ENCODE results near the gene ZNF391.
"Not testable (repeated sequence)": the region's sequence is repeated elsewhere in the genome, so short reads cannot be mapped to it uniquely, and the experiment has no call there.

ZNF391 gene

DNA sequence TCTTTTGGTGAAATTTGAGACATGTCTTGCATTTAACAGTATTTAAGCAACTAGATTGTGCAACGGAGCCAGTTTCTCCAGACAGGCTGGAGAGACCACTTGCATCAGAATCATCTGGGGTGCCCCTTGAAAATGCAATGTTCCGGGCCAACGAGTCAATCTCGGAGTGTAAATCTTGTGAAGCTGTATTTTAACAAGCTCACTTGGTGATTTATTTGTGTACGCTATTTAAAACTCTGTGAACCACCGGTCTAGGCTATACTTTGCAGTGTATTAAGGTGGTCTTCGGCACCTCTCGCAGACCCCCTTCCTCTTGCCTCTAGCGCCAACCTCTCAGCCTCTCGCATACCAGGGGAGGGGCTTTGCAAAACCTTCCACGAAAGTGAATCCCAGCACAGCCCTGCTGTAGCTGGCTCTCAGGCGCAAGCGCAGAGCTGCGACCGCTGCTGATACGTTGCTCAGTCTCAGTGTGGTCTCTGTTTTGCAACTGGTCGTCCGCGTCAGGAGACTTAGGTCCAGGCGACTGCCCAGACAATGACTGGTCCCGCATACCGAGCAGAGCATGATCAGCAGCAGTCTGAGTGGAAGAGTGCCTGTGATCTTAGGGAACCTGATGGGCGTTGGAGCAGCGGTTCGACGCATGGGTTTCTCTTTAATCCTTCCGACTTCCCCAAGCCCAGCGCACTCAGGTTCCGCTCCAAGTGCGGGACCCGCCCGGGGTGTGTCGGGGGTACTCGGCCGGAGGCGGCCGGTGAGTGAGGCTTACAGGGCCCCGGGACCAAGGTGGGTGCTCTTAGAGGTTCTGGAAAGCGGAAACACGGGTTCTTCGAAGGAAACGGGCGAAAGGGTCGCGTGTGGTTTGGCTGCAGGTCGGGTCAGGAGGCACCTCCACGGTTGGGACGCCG, at the start of gene ZNF391:
Gene ZNF391 (plus strand): TSS at position 467 of the 905 bp plus-strand sequence. CDS start 11,612 bp downstream, outside the sequence.
- peak; percentile 75 for DNase-seq

DNA sequence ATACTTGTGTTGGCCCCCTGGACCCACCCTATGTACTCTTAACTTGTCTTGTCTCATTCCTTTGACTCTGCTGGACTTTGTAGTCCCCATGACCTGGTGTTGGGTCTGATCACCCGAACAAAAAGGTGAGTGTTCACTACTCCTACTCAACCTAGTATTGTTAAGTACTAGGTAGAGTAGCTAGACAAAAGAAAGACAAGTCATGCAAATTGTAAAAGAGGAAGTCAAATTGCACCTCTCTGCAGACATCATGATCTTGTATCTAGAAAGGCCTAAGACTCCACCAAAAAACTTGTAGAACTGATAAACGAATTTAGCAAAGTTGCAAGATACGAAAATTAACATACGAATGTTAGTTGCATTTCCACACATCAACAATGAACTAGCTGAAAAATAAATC, 35.7 kb upstream of the ZNF391 start:
- DNase-seq, result no peak

DNA sequence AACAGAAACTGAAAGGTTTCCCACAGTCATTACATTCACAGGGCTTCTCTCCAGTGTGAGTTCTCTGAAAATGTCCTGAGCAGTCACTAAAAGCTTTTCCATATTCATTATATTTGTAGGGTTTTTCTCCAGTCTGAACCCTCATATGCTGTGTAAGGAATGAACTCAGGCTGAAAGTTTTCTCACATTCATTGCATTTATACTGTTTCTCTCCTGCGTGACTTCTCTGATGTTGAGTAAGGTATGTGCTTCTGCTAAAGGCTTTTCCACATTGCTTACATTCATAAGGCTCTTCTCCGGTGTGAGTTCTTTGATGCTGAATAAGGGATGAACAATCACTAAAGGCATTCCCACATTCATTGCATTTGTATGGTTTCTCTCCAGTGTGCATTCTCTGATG, 29.8 kb upstream of the ZNF391 start:
- no peak for DNase-seq

DNA sequence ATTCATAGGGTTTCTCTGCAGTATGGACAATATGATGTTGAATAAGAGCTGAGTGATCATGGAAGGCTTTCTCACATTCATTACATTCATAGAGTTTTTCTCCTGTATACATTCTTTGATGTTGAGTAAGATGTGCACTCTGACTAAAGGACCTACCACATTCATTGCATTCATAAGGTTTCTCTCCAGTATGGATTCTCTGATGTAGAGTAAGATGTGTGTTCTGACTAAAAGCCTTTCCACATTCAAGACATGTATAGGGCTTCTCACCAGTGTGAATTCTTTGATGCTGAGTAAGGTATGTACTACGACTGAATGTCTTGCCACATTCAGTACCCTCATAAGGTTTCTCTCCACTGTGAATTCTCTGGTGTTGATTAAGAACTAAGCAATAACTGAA, 29.3 kb upstream of the ZNF391 start:
- DNase-seq, result no peak

DNA sequence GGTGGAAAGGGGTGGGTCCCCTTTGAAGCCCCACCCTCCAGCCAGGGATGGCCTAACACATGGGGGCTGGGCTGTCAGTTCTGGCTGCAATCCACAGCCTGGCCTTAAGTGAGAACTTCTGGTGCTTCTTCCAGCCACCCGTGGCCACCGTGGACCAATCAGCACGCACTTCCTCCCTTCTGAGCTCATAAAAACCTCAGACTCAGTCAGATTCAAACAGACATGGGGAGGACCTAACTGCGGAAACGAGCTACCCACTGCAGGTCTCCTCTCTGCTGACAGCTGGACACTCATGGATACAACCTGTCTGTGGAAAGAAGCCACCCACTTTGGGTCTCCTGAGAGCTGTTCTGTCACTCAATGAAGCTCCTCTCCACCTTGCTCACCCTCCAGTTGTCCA, 20.4 kb upstream of the ZNF391 start:
- no peak for DNase-seq

DNA sequence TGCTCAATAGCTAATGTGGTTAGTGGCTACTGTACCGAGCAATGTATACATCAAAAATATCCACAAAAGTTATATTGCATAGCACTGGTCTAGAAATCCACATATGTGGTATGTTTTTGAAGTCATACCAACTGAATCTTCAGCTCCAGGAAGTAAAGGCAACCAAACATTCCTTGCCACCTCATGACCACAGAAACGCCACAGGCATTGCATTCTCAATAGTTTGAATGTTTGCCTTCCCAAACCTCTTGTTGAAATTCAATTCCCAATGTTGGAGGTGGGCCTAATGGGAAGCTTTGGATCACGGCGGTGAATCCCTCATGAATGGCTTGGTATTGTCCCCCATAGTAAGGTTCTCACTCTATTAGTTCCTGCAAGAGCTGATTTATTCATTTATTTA, 18.2 kb upstream of the ZNF391 start:
- no peak for DNase-seq

DNA sequence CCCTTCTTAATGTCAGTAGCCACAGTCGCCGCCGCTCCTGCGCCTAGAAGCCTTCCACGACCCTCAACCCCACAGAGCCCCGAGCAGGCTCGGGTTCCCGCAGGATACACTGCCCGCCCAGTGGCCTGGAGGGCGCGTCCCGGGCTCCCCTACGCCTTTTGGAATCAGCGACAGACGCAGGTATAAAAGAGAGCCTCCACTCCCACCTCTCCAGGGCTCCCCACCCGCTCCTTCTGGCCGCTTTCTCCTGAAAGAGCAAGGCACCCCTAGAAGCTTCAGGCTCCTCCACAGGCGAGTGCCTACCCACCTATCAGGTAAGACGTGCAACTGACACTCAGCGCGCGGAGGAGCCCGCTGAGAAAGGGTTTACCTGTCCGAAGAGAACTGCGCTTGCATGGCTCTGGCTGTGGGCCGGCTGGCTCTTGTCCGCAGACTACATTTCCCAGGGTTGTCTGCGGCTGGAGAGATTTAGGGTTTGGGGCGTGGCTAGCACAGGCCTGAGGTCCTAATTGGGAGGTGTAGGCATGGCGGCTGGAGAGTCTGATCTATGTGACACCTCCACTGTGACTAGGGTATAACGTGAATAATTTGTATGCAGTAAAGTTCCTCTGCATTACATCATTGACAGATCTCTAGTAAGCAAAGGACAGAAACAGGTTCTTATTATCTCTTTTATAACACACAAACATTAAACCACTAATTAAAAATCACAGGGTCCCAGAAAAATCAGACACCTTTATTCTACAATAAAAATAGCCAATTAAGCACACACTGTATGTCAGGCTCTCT, 13.5 kb upstream of the ZNF391 start:
- peak; percentile 87 for DNase-seq

DNA sequence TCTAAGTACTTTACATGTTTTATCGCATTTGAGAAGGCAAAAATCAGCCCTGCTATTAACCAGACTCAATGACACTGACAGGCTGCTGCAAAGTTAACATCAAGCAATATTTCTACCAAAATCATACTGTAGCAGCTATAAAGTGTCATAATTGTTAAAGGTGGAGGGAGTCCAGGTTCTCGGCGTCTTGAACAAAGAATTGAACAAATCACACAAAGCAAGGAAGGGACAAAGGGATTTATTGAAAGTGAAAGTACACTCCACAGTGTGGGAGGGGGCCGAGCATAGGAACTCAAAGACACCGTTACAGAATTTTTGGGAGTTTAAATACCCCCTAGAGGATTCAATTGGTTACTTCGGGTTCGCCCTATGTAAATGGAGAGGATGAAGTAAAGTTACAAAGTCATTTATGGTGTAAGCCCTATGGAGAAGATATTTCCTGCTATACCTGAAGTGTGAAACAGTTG, 12.9 kb upstream of the ZNF391 start:
- peak; percentile 16 for DNase-seq

DNA sequence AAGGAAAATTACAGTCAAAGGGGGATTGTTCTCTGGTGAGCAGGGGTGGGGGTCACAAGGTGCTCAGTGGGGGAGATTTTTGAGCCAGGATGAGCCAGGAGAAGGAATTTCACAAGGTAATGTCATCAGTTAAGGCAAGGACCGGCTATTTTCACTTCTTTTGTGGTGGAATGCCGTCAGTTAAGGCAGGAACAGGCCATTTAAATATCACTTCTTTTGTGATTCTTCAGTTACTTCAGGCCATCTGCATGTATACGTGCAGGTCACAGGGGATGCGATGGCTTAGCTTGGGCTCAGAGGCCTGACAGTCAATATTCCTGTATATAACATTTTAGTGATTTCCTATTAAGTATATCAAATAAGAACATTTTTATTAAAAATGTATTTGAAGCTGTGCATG, 10.2 kb upstream of the ZNF391 start:
- not testable (repeated sequence) for DNase-seq

DNA sequence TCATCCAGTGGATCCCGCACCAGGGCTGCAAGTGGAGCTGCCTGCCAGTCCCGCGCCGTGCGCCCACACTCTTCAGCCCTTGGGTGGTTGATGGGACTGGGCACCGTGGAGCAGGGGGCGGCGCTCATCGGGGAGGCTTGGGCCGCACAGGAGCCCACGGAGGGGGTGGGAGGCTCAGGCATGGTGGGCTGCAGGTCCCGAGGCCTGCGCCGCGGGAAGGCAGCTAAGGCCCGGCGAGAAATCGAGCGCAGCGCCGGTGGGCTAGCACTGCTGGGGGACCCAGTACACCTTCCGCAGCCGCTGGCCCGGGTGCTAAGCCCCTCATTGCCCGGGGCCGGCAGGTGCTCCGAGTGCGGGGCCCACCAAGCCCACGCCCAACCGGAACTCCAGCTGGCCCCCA, 7.6 kb upstream of the ZNF391 start:
- not testable (repeated sequence) for DNase-seq

DNA sequence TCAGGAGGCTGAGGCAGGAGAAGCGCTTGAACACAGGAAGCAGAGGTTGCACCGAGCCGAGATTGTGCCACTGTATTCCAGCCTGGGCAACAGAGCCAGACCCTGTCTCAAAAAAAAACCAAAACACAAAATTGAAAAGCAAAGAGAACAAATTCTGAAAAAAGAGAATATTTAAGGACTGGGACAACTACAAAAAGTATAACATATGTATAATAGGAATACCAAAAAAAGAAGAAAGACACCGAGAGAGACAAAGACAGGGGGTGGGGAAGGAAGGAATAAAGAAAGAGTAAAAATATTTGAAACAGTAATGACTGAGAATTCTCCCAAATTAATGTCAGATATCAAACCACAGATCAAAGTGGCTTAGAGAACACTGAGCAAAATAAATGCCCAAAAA, 5.5 kb upstream of the ZNF391 start:
- DNase-seq, result no peak

DNA sequence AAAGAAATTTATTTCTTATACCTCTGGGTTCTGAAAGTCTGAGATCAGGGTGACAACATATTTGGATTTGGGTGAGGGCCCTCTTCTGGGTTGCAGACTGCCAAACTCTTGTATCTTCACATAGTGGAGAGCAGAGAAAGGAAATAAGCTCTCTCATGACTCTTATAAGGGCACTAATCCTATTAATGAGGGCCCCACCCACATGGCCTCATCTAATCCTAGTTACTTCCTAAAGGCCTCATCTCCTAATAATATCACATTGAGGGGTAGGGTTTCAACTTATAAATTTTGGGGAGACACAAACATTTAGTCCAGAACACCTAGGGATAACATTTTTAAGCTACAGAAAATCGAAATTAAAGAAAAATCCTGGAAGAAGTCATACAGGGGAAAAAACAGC, 5.1 kb upstream of the ZNF391 start:
- DNase-seq, result no peak

DNA sequence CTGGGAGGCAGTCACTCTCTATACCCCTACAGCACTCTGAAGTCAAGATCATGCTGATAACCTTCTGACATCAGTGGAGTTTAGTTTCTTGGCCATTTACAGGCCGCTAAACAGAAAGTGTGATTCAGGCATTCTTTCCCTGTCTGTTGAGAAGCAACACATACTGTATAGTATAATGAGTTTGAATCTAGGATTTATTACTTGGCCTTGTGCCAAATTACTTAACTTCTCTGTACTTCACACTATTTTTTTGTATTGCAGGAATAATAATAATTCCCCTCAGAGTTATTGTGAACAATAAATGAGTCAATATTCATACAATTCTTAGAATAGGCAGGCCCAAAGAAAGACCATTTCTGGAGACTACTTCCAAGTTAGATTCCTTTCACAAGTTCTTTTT, 4.1 kb downstream of the ZNF391 start:
- no peak for DNase-seq

DNA sequence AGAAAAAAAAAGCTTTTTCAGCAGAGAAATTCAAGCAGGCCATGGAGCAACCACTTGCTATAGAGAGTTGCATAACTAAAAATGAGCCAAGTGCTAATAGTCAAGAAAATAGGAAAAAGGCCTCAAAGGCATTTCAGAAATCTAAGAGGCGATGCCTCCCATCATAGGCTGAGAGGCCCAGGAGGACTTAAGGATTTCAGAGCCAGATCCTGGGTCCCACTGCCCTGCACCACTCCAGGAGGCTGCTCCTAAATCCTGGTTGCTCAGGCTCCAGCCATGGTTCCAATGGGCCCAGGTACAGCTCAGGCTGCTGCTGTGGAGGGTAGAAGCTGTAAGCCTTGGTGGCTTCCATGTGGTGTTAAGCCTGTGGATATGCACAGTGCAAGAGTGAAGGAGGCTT, 5.5 kb downstream of the ZNF391 start:
- no peak for DNase-seq

DNA sequence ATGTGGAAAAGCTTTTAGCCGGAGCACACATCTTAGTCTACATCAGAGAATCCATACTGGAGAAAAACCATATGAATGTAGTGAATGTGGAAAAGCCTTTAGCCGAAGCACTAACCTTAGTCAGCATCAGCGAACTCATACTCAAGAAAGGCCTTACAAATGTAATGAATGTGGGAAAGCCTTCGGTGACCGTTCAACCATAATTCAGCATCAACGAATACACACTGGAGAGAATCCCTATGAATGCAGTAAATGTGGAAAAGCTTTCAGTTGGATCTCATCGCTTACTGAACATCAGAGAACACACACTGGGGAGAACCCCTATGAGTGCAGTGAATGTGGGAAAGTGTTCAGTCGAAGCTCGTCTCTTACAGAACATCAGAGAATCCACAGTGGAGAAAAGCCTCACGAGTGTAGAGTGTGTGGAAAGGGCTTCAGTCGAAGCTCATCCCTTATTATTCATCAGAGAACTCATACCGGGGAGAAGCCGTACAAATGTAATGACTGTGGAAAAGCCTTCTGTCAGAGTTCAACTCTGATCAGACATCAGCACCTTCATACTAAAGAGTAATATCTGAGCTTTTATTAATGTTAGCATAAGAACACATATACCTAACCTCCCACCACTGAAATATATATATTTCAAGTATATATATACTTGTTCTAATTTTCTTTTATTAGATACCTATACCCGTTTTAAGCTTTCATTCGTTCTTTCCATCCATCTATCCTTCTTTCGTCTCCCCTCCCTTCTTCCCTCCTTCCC, 12.5 kb downstream of the ZNF391 start:
- DNase-seq, result no peak

DNA sequence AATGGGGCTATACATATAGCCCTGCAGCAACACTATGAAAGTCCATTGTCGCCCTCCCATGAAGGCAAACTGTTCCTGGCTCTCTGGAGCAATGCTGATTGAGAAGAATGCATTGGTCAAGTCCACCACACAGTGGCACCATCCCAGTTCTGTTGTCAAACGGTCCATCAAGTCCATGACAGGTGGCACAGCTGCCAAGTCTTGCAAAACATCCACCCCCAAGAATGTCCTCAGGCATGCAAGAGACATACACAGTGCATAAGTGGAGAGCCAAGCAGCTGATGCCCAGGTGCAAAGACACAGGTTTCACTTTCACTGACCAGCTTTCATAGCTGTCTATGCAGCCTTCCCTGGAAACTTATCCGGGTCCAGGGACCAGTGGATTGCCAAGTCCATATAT, 17.5 kb downstream of the ZNF391 start:
- DNase-seq, result no peak

DNA sequence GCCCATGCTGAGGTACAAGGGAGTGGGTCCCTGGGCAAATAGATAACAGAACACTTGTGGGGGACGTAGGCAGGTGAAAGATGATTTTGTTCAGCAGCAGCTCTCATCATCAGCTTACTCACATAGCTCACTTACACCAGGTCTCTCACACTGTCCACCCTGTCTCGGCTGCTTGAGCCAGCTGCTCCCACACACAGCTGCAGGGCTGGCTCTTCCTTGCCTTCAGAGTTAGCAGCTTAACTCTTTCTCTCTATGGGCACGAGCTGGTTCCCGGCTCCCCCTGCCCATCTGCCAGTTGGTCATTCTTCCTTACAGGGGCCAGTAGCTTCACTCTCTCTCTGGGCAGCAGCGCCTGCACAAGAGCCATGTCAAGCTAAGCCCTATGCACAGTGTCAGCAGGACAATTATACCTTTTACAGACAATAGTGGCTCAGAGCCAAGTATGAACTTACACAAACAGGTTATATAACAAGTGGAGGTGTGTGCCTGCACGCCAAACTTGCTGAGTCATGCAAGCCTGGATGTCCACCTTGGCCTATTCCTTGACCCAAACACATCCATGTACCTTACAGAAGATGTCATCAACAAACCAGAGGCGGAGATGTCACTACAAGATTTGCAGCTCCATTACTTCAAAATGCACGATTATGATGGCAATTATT, 18.7 kb downstream of the ZNF391 start:
- DNase-seq, result no peak

DNA sequence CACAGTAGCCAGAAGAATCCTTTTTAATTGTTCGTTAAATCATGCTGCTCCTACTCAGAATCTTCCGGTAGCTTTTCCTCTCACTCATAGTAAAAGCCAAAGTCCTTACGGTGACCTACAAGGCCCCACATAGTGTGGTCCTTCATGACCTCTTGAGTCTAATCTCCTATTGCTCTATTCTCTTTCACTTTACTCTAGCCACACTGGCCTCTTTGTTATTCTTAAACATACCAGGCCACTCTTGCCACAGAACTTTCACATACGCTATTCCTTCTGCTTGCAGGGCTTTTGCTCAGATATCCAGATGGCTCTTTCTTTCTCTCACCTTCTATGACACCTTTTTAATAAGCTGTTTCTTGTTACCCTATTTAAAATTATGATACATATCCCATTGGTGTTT, 25.7 kb downstream of the ZNF391 start:
- DNase-seq, result no peak

DNA sequence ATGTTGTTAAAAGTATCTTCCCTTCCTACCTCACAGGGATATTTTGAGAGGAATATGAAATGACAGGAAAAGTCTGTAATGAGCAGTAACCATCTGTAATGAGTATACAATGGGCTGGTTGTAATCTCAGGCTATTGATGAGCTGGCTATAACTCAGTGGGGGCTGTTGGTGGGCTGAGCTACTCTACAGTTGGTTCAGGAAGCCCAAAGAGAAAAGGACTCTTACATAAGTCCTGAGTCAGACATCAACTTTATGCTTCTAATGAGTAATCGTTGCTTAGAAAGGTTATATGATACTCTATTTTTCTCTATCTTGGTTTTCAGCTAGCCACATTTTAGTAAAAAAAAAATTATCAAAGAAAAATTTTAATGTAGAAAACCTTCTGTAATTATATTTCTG, 26.4 kb downstream of the ZNF391 start:
- no peak for DNase-seq

DNA sequence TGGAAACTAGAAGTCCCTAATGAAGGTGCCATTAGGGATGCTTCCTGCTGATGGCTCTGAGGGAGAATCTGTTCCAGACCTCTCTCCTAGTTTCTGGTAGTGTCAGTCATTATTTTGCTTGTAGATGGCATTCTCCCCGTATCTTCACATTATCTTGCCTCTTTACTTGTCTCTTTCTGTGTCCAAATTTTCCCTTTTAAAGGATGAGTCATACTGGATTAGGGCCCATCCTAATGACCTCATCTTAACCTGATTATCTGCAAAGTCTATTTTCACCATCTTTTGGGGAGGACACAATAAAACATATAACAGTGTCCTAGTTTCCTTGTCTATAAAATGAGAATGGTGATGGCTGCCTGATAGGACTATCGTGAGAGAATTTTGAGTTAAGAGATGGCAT, 27.3 kb downstream of the ZNF391 start:
- no peak for DNase-seq

DNA sequence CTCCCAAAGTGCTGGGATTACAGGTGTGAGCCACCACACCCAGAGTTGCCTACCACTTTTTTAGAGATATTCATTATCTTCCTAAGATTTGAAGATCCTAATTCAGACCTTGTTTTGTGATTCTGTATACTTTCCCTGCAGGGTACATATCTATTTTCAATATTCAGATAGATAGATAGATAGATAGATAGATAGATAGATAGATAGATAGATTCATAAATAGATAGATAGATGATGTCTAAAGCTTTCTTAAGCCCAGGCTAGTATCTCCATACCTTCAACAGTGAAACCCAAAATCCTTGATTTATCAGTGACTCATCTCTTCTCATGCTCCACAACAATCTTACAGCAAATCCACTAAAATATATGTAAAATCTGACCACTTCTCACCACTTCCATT, 30.8 kb downstream of the ZNF391 start:
- no peak for DNase-seq

DNA sequence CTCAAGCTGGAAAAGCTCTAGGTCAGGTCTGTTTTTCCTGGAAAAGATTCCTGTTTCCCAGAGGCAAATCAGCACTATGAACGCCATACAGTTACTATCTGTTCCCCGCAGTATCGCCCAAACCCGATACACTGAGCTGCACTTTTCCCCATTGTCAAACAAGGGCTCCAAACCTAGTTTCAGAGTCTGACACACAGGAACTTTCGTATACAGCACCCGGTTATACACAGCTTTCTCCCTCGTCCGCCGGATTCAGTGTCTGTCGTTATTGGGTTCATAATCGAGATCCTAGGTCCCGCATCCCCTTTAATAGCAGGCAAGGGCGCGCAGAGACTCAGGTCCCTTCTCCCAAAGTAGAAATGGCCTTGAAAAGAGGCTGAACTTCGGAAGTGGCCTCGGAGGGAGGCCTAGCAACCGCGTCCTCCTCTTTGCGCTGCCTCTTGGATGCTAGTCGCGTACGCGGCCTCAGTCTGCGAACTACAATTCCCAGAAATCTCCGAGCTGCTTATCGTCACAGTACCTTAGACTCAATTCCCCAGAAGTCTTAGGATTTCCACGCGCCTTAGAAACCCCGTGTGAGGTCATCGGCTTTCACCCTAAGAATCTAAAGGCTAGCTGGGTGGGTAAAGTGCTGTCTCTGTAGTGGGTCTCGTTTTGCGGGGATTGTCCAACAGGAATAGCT, 34.2 kb downstream of the ZNF391 start:
- no peak for DNase-seq
